ENCODE data around the gene COPZ1. TPM values are rescaled to one million over a fixed set of nuclear protein-coding genes. Genes with fewer than 3 reads are reported as not detected.
A peak's percentile ranks its signal among the peaks of the same experiment; 100 is the strongest.

COPZ1 gene
- total RNA-seq, 1 experiment from 2014 or later, result 186 TPM

DNA sequence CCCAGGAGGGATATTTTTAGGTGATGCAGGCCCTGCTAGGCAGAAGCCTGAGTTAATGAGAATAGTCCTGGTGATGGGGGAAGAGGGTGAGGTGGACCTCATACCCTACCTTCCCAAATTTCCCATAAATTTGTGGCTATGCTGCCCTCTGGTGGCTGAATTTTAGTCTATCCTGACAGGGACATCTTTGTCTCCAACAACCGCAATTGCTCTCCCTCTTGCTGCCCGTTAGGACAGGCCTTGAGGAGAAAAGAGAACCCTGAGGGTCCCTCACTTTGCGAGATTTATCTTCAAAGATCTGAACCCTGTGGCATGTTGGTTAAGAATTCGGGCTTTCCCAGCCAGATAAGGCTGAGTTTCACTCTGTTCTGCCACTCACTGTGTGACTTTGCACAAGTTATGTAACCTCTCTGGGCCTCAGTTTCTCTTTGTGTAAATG lies 69.4 kb downstream of the COPZ1 start:
- peak; percentile 61 for DNase-seq (ENCODE audit: low read depth)

DNA sequence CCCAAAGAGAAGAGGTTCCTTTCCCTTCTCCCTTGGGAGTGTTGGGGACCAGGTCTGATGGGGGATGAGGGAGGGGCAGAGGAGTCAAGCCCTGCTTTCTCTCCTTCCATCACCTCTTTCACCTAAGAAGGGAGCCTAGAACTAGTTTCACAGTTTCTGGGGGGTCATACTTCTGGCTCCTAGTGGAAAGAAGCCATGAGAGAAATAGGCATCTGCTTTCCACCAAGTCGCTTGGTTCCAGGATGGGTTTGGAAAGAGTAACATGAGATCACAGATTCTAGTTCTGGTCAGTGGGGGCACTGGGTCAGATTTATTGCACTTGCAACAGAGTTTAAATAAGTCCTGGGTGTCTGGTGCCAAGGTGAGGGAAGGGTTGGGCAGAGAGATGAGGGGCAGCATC lies 70.1 kb downstream of the COPZ1 start:
- no peak for DNase-seq (ENCODE audit: low read depth)

DNA sequence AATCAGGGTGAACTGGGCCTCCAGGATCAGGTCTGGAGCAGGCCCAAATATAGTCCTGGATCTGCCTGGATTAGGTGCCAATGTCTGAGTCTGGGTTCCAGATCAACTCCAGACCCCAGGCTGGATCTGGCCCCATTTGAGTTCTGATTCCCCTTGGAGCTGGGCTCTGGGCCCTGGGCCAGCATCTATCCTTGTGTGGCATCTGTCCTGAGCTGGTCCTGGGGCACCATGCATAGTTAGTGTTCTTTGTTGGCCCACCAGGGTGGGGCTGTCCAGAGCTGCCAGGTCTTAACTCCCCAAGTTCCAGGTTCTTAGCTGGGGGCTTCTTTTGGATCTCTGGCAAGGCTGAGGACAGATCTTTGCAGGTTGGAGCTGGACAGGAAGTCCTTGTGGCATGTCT lies 70.6 kb downstream of the COPZ1 start:
- no peak for DNase-seq (ENCODE audit: low read depth)

DNA sequence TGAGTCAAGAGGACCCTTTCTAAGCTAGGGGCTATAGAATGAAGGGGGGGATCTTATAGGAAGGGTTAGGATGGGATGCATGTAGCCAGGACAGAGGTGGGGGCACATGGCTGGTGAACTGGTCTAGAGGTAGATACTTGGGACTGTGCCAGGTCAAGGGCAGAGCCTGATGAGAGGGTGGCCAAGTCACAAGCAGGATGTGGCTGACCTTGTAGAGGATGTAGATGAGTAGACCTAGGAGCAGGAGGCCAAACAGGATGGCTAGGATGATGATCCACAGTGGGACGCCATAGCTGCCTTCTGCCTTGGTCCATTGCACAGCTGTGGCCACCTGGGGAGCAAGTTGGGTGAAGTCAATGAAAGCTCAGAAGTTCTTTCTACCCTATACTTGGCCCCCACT lies 72.2 kb downstream of the COPZ1 start:
- no peak for DNase-seq (ENCODE audit: low read depth)

DNA sequence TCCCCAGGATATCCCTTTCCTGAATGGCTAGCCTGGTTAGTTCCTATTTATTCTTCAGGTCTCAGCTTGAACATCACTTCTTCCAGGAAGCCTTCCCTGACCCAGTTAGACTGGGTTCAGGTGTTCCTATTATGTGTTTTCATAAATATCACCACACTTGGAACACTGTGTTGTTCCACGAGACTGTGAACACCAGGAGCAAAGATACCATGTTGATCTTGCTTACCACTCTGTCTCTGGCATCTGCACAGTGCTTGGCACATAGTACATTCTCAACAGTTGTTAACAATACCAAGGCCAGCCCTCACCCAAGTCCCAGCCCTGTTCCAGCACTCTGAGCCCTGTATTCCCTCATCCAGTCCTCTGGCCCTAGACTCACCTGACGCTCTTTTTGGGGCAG lies 73.3 kb downstream of the COPZ1 start:
- no peak for DNase-seq (ENCODE audit: low read depth)

DNA sequence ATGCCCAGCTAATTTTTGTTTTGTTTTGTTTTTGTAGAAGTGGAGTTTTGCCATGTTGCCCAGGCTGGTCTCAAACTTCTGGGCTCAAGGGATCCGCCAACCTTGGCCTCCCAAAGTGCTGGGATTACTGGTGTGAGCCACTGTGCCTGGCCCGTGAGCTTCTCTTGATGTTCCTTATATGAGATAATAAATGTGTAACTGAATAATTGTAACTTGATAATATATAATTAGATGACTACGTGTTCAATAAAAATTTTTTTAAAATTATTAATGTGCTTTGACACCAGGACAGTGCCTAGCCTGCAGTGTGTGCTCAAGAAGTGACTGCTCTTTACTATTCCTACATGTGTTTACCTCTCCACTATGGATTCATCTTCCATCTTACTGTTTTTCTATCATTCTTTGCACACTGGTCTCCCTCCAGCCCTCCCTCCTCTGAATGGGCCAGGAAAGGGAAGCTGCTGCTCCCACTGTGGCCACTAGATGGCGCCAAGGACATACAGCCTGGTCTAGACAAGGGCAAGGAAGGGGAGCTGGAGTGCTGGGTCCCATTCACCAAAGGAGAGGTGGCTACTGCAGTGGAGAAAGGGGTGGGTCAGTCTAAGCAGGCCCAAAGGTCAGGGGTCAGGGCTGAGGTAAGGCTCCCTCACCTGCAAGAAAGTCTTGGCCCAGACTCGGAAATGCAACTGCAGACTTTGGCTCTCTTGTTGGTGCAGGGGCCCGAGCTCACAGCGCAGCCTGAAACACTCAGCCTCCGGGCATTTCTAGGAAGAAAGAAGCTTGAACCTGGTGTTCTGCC lies 74.3 kb downstream of the COPZ1 start:
- DNase-seq (ENCODE audit: low read depth), result peak; percentile 82

DNA sequence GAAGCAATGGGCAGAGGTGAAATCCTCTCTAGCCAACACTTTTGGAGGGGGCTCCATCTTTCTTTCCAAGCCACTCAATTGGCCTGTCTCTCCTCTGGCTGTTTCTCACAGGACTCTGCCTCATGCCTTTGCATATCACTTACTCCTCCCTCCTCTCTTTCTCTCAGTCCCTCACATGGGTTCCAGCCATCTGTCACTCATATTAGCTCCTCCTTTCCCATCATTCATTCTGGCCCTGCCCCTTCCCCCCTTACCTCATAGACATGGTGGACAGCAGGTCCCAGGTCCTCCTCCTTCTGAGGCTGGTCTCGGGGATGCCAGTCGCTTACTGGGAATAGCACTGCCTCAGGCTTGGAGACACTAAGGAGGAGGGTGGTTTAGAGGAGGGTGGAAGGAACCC lies 76.2 kb downstream of the COPZ1 start:
- DNase-seq (ENCODE audit: low read depth), result no peak

Other genes with a start within 250 kb of the COPZ1 start
- 36.9 and 38.2 TPM in 2 replicates for gene SMUG1, start 136.1 kb upstream of the COPZ1 start, total RNA-seq (2014; rRNA removed; shearing (Covaris generic))
- 37.0 and 63.1 TPM in 2 replicates for gene CBX5, start 45.0 kb upstream of the COPZ1 start, total RNA-seq (2014; rRNA removed; shearing (Covaris generic))
- 317 and 339 TPM in 2 replicates for gene HNRNPA1, start 44.4 kb upstream of the COPZ1 start, total RNA-seq (2014; rRNA removed; shearing (Covaris generic))
- 1.3 and 2.5 TPM in 2 replicates for gene NFE2, start 24.1 kb upstream of the COPZ1 start, total RNA-seq (2014; rRNA removed; shearing (Covaris generic))
- gene GPR84, start 39.4 kb downstream of the COPZ1 start, total RNA-seq (2014; rRNA removed; shearing (Covaris generic)), result not detected in 2 replicates
- 0.71 and 4.6 TPM in 2 replicates for gene ZNF385A, start 59.6 kb downstream of the COPZ1 start, total RNA-seq (2014; rRNA removed; shearing (Covaris generic))
- 419 and 625 TPM in 2 replicates for gene ITGA5, start 94.1 kb downstream of the COPZ1 start, total RNA-seq (2014; rRNA removed; shearing (Covaris generic))
- not detected in 2 replicates for gene GTSF1, start 148.5 kb downstream of the COPZ1 start, total RNA-seq (2014; rRNA removed; shearing (Covaris generic))
- 0.07 and 0.10 TPM in 2 replicates for gene NCKAP1L, start 172.6 kb downstream of the COPZ1 start, total RNA-seq (2014; rRNA removed; shearing (Covaris generic))
- gene PDE1B, start 224.5 kb downstream of the COPZ1 start, total RNA-seq (2014; rRNA removed; shearing (Covaris generic)), result not detected in 2 replicates